Endothelial cell of umbilical vein (primary cell): Measurements from ENCODE around the gene LPA. TPM values are rescaled to one million over a fixed set of nuclear protein-coding genes. Genes with fewer than 3 reads are reported as not detected.
"Not testable (repeated sequence)": the region's sequence is repeated elsewhere in the genome, so short reads cannot be mapped to it uniquely, and the experiment has no call there.

Source experiments
- BruUV-seq: library from RNA; stranded (reverse); fragments of 400-500 nt; replicated peaks from 2 replicates; lab custom pipeline; 2021; lab: Mats Ljungman, UMichigan
- CTCF ChIA-PET: fragments of 300-600, 350-600 bp; sonication (Branson Sonifier 250); formaldehyde crosslinking; loops from one replicate; lab custom pipeline; 2021; ENCODE audit warnings: antibody characterized with exemption, inconsistent platforms; lab: Charles Lee
- POLR2A ChIA-PET: fragments of 300-600, 350-600 bp; sonication (Branson Sonifier 250); formaldehyde crosslinking; loops from one replicate; lab custom pipeline; 2021; ENCODE audit warnings: antibody characterized with exemption, inconsistent platforms; lab: Charles Lee
- DNase-seq: peaks from one replicate; pipeline ENCODE4 v3.0.0-alpha.2; 2011; ENCODE audit warnings: low read depth, low spot score
- FAIRE-seq: peaks from 2 replicates; lab custom pipeline; 2011; peaks lifted over from hg19 to GRCh38; lab: Jason Lieb, UNC
- H2AFZ ChIP-seq: 2 replicates; pipeline ENCODE4 v1.6.0; 2012; ENCODE audit warnings: low read depth, low read length, control low read depth, inconsistent platforms
- H3K27ac ChIP-seq: 2 replicates; pipeline ENCODE4 v1.5.1; 2011; ENCODE audit warnings: low read depth, mild to moderate bottlenecking, control low read depth, low read length, moderate library complexity; ENCODE audit not compliant: insufficient read depth
- H3K27me3 ChIP-seq, 2 experiments: 2 replicates each; pipeline versions ENCODE4 v1.6.0 to v1.6.1; 2011; ENCODE audit warnings: low read length in 2 of 2, mixed read lengths in 1 of 2; ENCODE audit not compliant: control insufficient read depth in 2 of 2, insufficient read depth in 2 of 2
- H3K36me3 ChIP-seq, 2 experiments: 2 replicates in 1 of 2; 3 replicates in 1 of 2; pipeline ENCODE4 v1.5.1; 2011; ENCODE audit warnings: low read length in 2 of 2, mild to moderate bottlenecking in 1 of 2, moderate library complexity in 1 of 2; ENCODE audit not compliant: control insufficient read depth in 2 of 2, insufficient read depth in 2 of 2; ENCODE audit errors: extremely low read depth in 1 of 2
- H3K4me1 ChIP-seq: 3 replicates; pipeline ENCODE4 v1.5.1; 2011; ENCODE audit warnings: mild to moderate bottlenecking, low read length; ENCODE audit not compliant: control insufficient read depth, insufficient read depth; ENCODE audit errors: extremely low read depth
- H3K4me2 ChIP-seq: 2 replicates; pipeline ENCODE4 v1.6.1; 2011; ENCODE audit warnings: low read length, control low read depth, mixed read lengths; ENCODE audit not compliant: insufficient read depth
- H3K4me3 ChIP-seq, 3 experiments: fragments of 200-600 bp in 1 of 3; sonication (generic), shearing (Covaris generic) in 1 of 3; replicated peaks in 1 of 3; 2 replicates each; pipeline ENCODE4 v1.5.1; 2011 to 2016; ENCODE audit warnings: control low read depth in 3 of 3, low read length in 3 of 3, mild to moderate bottlenecking in 2 of 3, inconsistent platforms in 1 of 3, low read depth in 1 of 3, moderate library complexity in 1 of 3; ENCODE audit not compliant: insufficient read depth in 1 of 3
- H3K79me2 ChIP-seq: 2 replicates; pipeline ENCODE4 v1.6.0; 2012; ENCODE audit warnings: low read length, inconsistent platforms; ENCODE audit not compliant: control insufficient read depth, insufficient read depth
- H3K9ac ChIP-seq: replicated peaks from 2 replicates; pipeline ENCODE3; 2011; ENCODE audit warnings: low read length, control low read depth; ENCODE audit not compliant: insufficient read depth; ENCODE audit errors: extremely low read depth
- H3K9me1 ChIP-seq: replicated peaks from 3 replicates; pipeline ENCODE4 v1.6.0; 2011; ENCODE audit warnings: mild to moderate bottlenecking, low read length; ENCODE audit not compliant: control insufficient read depth, insufficient read depth; ENCODE audit errors: extremely low read depth
- H3K9me3 ChIP-seq: replicated peaks from 2 replicates; pipeline ENCODE4 v1.5.1; 2012; ENCODE audit warnings: low read length, inconsistent platforms; ENCODE audit not compliant: control insufficient read depth, insufficient read depth
- H4K20me1 ChIP-seq: replicated peaks from 2 replicates; pipeline ENCODE3; 2011; ENCODE audit warnings: mild to moderate bottlenecking, low read length; ENCODE audit not compliant: control insufficient read depth, insufficient read depth; ENCODE audit errors: extremely low read depth
- CTCF ChIP-seq, 2 donors: IDR thresholded peaks; 1 replicate in 1 of 2; 2 replicates in 1 of 2; pipeline ENCODE4 v1.5.1; 2011; ENCODE audit warnings: low read length in 2 of 2, mild to moderate bottlenecking in 2 of 2, moderate library complexity in 2 of 2, control low read depth in 1 of 2, inconsistent platforms in 1 of 2, low read depth in 1 of 2; ENCODE audit not compliant: insufficient read depth in 1 of 2; ENCODE audit errors: extremely low read depth in 1 of 2
- EZH2 ChIP-seq: IDR thresholded peaks from 2 replicates; pipeline ENCODE4 v1.6.1; 2012; ENCODE audit warnings: borderline replicate concordance, low read depth, mild to moderate bottlenecking, moderate library complexity, low read length, inconsistent platforms; ENCODE audit not compliant: severe bottlenecking
- FOS ChIP-seq: IDR thresholded peaks from 2 replicates; pipeline ENCODE4 v1.6.1; 2011; ENCODE audit warnings: mild to moderate bottlenecking, low read length, moderate library complexity, borderline replicate concordance; ENCODE audit not compliant: insufficient read depth
- GATA2 ChIP-seq: IDR thresholded peaks from 2 replicates; pipeline ENCODE4 v1.7.0; 2011; ENCODE audit warnings: low read depth, mild to moderate bottlenecking, moderate library complexity, mixed read lengths, low read length; ENCODE audit not compliant: insufficient read length, insufficient read depth
- JUN ChIP-seq: IDR thresholded peaks from 2 replicates; pipeline ENCODE4 v1.6.1; 2011; ENCODE audit warnings: borderline replicate concordance, low read depth; ENCODE audit not compliant: insufficient read length, insufficient read depth
- MAX ChIP-seq: IDR thresholded peaks from 2 replicates; pipeline ENCODE4 v1.6.1; 2011; ENCODE audit not compliant: insufficient read depth, insufficient read length
- MYC ChIP-seq: IDR thresholded peaks from one replicate; pipeline ENCODE4 v1.6.1; 2011; ENCODE audit warnings: mild to moderate bottlenecking, low read depth, low read length
- POLR2A ChIP-seq: IDR thresholded peaks from 2 replicates; pipeline ENCODE4 v1.6.1; 2012; ENCODE audit warnings: low read depth, mild to moderate bottlenecking, control low read depth, low read length
- POLR2AphosphoS5 ChIP-seq: IDR thresholded peaks from 2 replicates; pipeline ENCODE4 v1.6.1; 2012; ENCODE audit warnings: low read depth, mild to moderate bottlenecking, control low read depth, low read length, moderate library complexity; ENCODE audit not compliant: insufficient read depth
- dilution Hi-C: fragments of 300-500 bp; cut with MboI; formaldehyde crosslinking; loops from one replicate; pipeline ENCODE4 v1.15.0; 2019; ENCODE audit warnings: low sequenced_read_pairs; ENCODE audit not compliant: extremely low pct_ligation_motif_present
- intact Hi-C: fragments of 100-400 bp; cut with micrococcal nuclease; formaldehyde crosslinking; loops from one replicate; pipeline ENCODE4 v1.10.0; 2022
- polyA plus RNA-seq, 4 experiments: library from polyadenylated mRNA; depleted of rRNA in 3 of 4; stranded (reverse) in 3 of 4; unstranded in 1 of 4; fragments of >200 nt; gene quantifications; 2 replicates each; pipeline versions ENCODE4 v1.2.1 to v1.2.3, GENCODE V29; 2011 to 2012; ENCODE audit warnings: missing spikeins in 1 of 4
- total RNA-seq: library from RNA; stranded (reverse); gene quantifications from 2 replicates; pipeline ENCODE4 v1.2.3, GENCODE V29; 2021

Gene LPA
- total and polyA plus RNA-seq, 2 donors (not counting 3 experiments of a cell fraction or from before 2014, with no cell fraction given) = not detected

DNA sequence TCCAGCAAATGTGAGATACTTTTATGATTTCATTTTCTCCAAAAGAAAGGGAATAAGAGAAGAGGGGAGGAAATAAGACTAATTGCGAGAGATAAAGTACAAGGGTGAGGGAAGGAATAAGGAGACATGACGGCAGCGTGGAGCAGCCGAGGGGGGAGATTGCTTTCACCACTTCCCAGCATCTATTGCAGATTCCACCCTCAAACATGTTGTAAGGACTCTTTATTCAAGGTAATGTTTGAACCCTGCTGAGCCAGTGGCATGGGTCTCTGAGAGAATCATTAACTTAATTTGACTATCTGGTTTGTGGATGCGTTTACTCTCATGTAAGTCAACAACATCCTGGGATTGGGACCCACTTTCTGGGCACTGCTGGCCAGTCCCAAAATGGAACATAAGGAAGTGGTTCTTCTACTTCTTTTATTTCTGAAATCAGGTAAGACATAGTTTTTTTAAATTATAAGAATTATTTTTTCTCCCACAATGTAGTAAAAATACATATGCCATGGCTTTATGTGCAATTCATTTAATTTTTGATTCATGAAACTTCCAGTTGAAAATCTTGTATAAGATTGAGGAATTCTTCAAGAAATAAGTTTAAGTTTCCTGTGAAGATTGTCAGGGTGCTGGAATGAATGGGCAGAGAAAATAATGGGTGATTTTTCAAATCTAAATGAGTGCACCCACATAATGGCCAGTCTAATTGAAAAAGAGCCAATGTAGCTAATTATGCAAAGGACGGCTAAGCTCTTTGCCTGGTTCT, 38.0 kb upstream of the LPA start, which contains the start of gene PLG:
Gene PLG, plus strand, starts transcription at position 327 of the 763 bp plus-strand sequence. Its CDS starts 61 bp downstream, at position 388.
- H3K27me3 ChIP-seq, FAIRE-seq, DNase-seq, H3K4me2 ChIP-seq, H3K27ac ChIP-seq, H3K9me3 ChIP-seq, H3K36me3 ChIP-seq, CTCF ChIA-PET, POLR2A ChIA-PET, H3K4me3 ChIP-seq, H4K20me1 ChIP-seq, BruUV-seq, H3K79me2 ChIP-seq, H3K9ac ChIP-seq, H3K4me1 ChIP-seq, dilution Hi-C loops, intact Hi-C loops, H2AFZ ChIP-seq, H3K9me1 ChIP-seq: not testable (repeated sequence)

GRCh38 chr6:160697826-160698225, 33.8 kb upstream of the LPA start:
- Histone ChIP-seq H3K9ac (no peak overlapping the region), H4K20me1 (no peaks in the 10 kb centered on the region), H3K4me2 (no peak overlapping the region), H3K9me1 (no peaks in the 10 kb centered on the region), H3K4me3 (no peak overlapping the region), H3K4me1 (no peaks in the 10 kb centered on the region), H3K36me3 (no peaks in the 10 kb centered on the region), H3K27ac (no peak overlapping the region), H2AFZ (no peak overlapping the region), H3K27me3 (no peaks in the 10 kb centered on the region), H3K9me3 (no peaks in the 10 kb centered on the region), H3K79me2 (no peaks in the 10 kb centered on the region)
- intact Hi-C loops = no loop called here
- ChIA-PET POLR2A (no interaction called here), CTCF (no interaction called here)
- BruUV-seq = no TSS peak
- no peak for DNase-seq
- no peak for TF ChIP-seq CTCF (IDR thresholded peaks at IDR 0.05; ENCODE audit: extremely low read depth in 1 of 2, insufficient read depth in 1 of 2, low read depth in 1 of 2, low read length in 2 of 2)
- no peak for TF ChIP-seq FOS
- no peak for TF ChIP-seq MYC
- no peak for TF ChIP-seq EZH2
- no peak for TF ChIP-seq GATA2
- no peak for TF ChIP-seq JUN
- TF ChIP-seq MAX = no peak
- no peak for TF ChIP-seq POLR2AphosphoS5
- TF ChIP-seq POLR2A = no peak
- dilution Hi-C loops = no loop called here
- FAIRE-seq = no peak
